NOMO-1 treated with dmso at 0.1 percent for 144 hours (cell line): ENCODE data around the gene ALDH1A1.

Source experiments
- DNase-seq: peaks from one replicate; lab custom pipeline; 2025; ENCODE audit not compliant: unreplicated experiment; lab: John Stamatoyannopoulos, UW

The ALDH1A1 gene

DNA sequence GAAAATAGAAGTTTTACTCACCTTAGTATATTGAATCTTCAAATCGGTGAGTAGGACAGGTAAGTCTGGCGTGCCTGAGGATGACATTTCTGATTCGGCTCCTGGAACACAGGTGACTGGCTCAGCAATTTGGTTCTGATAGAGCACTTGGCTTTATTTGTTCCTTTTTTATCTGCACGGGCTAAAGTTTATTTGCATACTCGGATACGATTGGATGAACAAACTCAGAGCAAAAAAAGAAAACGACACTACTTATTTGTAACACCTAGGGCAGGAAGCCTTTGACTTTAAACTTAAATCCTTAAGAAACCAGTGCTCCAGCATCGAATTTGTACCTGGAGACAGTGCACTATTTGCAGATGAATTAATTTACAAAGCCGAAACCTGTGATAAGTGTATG lies at the start of gene ALDH1A1:
Gene ALDH1A1, minus strand, starts transcription at position 140 of the 400 bp plus-strand sequence. Its CDS starts 53 bp downstream, at position 87.
- DNase-seq, result no peak

DNA sequence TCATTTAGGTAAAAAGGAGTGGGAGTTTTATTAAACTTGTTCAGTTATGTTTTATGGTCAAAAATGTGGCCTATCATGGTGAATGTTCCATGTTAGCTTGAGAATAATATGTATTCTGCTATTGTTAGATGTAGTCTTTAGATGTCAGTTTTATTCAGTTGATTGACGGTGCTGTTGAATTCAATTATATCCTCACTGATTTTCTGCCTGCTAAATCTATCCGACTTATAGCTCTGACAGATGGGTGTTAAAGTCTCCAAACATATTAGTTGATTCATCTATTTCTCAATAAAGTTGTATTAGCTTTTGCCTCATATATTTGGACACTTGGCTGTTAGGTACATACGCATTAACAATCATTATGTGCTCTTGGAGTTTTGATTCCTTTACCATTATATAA lies 49.0 kb upstream of the ALDH1A1 start:
- no peak for DNase-seq

DNA sequence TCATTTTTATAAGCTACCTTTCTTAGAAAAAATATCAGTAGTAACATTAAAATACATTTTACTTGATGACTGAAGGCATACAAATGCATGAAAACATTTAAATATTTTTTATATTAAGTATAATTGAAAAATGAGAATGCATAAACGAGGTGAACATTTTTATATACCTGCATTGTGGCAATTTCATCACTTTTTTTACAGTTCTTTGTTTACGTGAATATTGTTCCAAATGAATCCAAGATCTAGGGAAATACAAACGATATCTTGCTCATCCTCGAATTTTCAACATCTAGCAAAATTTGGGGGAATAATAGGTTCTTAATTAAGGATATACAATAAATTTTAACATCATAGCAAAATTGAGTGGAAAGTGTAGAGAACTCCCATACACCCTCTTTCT lies 45.5 kb upstream of the ALDH1A1 start:
- DNase-seq, result no peak

DNA sequence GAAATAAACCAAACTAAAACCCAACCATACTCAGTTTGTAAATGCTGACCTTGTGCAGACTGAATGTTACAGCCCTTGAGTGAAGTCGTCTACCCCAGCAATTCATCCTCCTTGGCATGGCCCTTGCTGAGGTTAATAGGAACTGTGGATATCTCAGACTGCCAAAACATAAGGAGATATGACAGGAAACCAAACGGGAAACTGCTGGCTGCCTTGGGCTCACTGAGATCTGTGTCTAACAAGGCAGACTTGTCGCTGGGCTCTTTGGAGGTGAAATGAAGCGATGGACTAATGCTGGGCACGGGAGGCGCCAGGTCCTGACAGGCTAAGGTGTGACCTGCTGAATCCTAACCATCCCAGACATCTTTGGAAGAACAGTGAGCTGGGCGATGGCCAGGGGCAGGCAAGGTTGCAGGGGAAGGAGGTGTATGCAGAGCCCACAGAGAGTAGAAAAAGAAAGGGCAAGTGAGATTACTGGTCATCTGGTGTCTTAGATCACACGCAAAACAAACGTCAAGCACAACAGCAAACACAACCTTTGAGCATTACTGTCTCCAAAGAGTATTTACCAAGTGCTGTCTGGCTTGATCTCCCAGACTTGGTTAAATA lies 44.6 kb upstream of the ALDH1A1 start:
- DNase-seq, result no peak

DNA sequence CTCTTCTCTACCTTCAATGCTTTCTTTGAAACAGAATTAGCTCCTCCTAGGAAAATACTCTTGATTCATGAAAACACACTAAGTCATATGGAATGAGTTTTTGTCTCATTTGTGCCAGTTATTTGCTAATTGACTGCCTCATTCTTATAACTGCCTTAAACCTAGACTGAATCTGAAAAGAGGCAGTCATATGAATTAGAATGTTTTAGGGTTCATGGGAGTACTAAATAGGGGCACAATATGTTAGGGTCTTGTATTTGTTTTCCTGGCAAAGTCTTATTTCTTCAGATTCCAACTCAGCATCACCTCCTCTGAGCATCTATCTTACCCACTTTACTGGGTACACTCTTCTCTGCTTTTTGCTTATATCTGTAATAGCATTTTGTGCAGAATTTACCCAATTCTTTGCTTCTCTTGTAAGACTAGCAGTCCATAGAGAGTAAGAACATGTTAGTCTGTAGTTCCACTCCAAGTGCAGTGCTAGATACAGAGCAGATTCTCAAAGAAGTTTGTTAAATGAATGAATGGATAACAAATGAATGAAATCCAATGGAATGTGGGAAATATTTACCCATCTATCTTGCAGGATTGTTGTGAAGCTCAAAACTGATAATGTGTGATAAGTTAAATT lies 43.9 kb upstream of the ALDH1A1 start:
- no peak for DNase-seq

DNA sequence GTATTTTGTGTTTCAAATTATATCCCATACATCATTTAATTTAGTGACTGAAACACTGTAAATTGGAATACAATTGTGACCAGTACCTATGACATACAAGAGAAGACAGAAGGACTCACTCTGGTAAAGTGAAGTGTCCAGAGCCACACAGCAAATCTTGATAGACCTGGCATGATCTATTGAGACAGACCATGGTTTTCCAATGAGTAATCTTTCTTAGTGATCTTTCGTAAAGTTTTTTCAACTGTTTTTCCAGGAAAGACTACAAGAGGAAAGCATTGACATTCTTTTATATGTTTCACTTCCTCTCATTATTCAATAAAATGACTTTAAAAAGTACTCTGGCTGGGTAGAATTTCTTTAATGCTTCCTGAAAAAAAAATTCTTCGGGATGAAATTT lies 43.3 kb upstream of the ALDH1A1 start:
- no peak for DNase-seq

DNA sequence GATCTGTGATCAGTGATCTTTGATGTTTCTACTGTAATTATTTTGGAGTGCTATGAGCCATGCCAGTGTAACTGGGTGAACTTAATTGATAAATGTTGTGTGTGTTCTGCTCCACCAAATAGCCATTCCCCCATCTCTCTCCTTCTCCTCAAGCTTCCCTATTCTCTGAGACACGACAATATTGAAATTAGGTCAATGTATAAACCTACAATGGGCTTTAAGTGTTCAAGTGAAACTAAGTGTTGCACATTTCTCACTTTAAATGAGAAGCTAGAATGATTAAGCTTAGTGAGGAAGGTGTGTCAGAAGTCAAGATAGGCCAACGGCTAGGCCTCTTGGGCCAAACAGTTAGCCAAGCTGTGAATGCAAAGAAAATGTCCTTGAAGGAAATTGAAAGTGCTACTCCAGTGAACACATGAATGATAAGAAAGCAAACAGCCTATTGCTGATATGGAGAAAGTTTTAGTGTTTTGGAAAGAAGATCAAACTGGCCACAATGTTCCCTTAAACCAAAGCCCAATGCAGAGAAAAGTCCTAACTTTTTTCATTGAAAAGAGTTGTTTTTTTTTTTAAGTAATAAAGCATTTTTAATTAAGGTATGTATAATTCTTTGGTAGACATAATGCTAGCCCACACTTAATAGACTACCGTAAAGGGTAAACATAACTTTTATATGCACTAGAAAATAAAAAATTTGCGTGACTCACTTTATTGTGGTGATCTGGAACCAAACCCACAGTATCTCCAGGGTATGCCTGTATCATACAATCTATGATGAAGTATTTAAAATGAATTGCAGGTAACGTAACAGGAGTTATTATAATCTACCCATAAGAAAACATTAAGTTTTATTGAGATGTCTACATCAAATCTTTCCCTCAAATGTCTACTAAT lies 42.5 kb upstream of the ALDH1A1 start:
- no peak for DNase-seq

DNA sequence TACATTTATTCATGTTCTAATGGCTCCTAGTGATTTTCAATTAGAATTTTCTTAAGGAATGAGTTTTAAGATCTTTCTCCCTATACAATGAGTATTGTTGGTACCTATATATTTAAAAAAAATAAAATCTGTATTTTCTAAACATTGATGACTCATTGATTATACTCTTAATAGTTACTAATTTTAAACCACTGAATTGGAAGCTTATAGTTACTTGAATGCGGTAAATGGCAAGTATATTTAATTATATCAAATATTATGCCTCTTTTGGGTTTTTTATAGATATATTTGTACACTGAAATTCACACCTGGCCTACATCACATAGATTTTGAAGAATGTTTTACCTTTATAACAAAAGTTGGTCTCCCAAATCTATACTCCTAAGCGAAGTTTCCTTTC lies 38.9 kb upstream of the ALDH1A1 start:
- DNase-seq, result no peak

DNA sequence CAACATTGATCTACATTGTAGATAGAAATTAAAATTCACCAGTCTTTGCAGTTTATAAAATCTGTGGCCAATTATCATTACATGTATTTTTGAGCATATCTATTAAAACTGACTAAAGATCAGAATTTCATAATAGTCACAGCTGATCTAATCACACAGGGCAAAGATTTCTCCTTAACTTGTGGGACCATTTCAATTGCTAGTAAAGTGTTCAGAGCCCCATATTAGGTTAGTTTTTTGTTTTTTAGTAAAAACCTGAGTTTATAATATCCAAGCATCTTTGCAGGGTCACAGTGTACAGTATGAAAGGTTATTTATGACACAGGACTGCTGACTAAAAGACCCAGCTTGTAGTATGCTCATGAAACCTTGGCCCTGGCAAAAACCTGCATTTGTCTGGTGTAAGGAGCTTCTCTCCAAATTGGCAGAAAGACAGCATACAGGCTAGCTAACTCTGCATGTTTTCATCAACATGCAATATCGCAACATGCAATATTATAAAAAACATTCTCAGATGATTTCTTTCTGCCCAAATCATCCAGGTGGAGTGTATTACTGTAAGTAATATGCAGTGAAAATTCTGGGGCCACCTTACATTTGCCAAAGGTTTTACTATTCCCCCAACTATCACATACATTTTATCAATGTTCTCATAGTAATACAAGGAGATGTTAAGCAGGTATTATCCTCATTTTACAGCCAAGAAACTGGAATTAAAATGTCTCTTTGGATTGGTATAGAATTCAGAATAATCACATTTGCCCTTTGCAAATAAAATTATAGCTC lies 37.7 kb upstream of the ALDH1A1 start:
- DNase-seq, result no peak

DNA sequence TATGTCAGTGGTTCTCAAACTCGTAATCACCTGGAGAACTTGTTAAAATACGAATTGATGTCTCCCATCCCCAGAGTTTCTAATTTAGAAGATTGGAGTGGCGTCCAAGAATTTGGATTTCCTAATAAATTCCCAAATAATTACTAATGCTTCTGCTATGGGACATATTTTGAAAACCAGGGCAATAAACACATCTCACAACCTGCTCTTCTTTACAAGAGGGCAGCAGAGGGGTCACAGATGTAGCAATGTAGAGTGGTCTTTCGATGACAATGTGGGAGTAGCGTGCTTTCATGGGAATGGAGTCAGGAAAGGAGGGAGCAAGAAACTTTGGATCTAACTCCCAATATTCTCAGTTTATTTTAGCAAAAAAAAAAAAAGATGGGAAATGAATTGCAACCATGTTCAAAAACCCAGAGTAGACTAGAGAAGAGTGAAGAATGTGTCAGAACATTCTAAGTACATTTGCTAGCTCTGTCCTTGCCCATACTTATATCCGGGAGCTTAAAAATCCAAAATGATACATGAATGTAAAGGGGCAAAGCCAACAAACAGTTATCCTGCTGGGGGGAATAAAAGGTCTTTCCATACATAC lies 33.8 kb upstream of the ALDH1A1 start:
- DNase-seq, result no peak

DNA sequence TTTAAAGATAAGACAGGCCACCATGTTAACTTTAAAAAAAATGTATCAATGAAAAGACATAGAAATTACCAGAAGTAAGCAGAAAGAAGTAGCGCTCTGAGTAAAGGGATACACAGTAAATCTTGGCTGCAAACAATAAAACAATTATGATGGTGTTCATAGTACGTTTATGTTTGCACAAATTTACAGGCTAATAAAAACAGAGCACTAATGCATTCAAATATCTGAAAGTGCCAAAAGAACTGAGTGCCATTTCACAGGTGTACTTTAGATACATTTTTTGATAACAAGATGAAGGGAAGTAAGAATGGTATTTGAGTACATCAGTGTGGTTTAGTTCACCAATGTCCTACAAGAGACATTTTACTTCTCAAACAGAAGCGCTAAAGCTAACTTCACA lies 32.9 kb upstream of the ALDH1A1 start:
- no peak for DNase-seq

DNA sequence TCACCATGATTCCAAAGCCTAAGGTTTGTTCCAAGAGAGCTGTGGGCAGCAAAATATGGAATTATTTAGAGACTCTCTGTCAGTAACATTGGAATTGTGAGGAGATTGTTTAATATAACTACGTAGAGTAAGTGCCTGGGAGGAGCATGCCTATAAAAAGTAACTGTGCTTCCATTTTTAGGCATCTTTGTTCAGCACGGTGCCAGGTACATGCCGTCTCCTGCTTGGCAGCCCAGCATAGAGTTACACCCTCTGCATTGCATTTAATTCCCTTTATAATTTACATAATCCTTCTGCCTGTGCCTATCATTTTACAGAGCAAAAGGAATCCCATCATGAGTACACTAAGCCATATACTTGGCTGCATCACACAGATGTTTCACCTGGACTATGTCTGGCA lies 32.1 kb upstream of the ALDH1A1 start:
- DNase-seq, result no peak

DNA sequence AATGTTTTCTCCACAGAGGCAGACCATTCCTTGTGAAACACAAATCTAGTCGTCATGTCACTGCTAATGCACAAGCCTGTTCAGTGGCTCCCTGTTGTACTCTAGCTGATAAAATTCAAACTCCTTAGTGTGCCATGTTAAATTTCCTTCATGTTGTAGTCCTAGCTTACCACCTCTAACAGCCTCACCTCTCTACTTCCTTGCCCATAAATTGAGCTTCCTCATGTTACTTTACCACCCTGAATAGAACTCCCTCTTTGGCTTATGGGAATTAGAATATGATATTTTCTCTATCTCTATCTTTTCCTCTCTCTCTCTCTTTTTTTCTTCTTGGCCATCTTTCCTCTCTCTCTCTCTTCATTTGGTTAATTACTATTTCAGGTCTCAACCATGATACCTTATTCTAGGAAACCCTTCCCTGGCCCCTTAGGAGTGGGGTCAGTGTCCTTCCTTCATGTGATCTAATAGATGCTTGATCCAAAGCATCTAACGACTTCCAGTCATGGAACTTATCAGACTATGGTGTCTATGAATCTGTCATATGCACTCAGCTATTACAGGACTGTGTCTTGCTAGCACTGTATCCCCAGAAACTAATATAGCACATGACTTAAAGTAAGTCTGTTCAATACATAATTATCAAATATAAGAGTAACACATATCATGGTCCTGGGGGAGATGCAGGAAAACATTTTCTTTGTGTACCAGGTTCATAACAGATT lies 31.5 kb upstream of the ALDH1A1 start:
- no peak for DNase-seq

DNA sequence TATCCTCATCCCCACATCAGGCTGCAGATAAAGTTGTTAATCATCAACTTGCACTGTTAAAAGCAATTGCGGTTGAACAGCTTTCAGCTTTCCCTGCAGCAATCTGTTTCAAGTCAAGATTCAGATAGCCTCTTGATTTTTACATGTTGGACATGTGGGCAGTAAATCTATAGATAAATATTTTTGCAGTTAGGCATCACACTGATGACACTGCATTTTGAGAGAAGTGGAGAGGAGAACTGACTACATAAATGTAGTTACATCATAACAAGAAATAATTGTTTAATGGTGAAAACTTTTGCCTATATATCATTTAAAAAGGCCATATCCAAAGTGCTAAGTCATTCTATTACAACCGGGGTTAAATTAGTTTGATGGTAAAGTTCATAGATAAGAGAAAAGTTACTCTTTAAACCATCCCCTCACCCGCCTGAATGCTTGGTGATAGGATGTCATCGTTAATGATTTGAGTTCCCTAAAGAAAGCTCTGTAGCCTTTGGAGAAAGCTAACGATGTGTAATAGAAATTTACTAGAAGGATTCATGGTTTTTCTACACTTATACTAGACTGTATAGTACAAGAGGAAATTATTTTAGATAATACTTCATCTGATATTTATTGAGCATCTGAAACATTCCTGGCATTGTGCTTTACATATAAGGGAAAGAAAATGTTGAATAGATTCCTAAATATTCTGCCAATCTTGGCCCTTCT lies 30.8 kb upstream of the ALDH1A1 start:
- DNase-seq, result no peak

DNA sequence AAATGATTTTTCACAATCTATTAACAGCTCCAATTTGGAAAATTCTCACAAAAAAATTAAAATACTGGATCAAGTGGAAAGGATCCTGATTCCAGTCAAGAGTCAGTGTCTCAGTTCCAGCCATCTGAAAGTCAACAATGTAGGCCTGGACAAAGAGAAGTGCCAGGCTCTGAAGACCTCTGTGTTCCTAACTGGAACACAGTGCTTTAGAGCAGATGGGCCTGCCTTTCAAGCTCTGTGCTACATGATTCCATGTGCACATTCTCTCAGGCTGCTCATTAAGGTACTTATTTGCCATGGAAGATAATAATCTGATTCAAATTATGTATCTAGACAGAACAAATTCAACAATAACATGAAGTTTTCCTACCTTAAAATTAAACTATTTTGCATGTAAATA lies 30.2 kb upstream of the ALDH1A1 start:
- DNase-seq, result no peak

DNA sequence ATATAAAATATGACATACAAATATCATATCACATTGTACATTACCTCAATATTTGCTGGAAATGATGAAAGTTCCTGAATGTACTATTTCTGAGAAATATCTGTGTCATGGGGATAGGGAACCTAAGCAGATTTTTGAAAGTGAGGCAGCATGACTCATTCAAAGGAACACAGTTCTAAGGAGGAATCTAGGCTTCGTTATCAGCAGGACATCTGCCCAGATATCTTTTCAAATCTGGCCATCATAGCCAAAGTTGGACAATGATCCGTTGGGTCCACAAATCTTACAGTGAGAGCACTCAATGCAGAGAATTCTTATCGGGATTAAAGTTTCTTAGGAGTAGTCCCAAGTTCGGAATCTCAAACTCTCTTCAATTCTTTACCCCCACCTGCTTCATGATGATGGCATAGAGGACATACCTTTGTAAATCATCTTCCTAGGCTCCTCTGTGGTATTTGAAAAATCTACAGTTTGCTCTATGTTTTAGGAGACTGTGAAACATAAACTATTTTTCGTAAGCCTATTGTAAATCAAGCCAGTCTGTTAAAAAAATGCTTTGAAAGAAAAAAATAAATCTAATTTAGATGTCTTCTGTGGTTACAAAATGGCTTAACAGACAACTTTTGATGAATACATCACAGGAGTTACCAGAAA lies 29.4 kb upstream of the ALDH1A1 start:
- DNase-seq, result no peak

DNA sequence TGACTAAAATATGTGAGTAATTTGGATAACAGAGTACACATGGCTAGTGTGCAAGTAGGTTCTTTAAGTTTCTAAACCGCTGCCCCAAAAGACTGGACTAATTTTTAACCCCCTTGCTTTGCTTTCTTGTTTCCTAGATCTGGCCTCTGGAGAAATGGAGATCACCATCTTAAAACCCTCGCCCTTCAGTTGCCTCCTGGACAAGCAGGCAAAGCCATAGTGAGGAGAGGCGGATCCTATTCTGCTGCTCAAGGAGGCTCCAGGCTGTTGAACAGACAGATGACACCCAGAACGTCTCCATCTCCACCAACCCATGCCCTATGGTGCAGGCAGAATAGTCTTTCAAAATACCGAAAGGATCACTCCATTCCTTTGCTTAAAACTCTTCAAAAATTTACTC lies 28.6 kb upstream of the ALDH1A1 start:
- DNase-seq, result no peak

DNA sequence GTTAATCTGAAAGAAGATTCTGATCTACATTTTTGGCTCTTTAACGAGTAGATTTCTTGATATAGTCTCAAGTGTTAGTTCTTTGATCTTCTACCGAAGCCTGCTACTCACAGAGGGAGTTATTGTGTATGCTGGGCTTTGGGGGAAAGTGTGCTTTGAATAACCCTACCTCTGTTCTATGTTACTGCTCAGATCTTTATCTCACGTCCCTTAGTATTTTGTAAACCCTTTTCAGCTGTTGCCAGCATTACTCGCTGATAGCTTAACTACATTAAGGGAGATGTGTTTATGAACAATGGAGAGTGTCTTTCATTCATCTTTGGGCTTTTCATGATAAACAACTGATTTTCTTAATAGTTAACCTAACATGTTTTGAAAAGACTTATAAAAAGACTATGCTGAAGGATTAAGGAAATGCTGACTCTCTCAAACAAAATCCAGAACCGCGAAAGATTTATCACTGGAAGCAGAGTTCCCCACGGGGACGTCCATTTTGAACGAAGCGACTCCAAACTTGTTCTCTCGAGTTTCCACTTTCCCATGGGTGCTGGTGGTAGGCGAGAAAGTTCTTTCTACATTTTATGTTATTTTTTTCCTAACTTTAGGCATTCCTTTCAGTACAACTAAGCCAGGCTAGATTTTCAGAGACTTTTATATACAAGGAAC lies 27.9 kb upstream of the ALDH1A1 start:
- DNase-seq, result no peak

DNA sequence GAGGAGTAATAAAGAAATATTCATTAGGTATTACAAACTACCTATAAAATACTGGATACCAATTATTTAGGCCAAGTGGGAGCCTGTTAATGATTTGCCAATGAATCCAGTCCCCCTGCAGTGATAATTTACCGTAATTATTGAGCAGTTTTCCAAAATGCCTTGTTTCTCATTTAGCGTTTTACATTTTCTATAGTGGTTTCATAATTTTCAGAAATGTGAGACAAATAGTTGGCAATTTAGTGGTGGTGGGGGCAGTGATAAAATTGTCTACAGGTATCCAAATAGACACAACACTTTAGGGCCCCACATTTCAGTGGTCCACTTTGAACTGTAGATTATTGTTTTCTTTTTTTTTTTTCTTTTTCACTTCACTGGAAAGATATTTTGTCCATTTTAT lies 27.3 kb upstream of the ALDH1A1 start:
- no peak for DNase-seq
